GM18526 (cell line): ENCODE measurements around the gene ZDHHC19.

Experiments
- POLR2A ChIP-seq: IDR thresholded peaks from 3 replicates; pipeline ENCODE4 v1.6.1; 2011; ENCODE audit not compliant: insufficient read length; ENCODE audit errors: extremely low read depth

ZDHHC19 gene

GRCh38 chr3:196216089-196216564, 4.9 kb upstream of the ZDHHC19 start, which contains the start of gene SLC51A:
TSS of gene SLC51A (plus strand) at chr3:196216534. CDS start at chr3:196216713, 179 bp downstream.
- no peak for TF ChIP-seq POLR2A

GRCh38 chr3:196215493-196216020, 4.4 kb upstream of the ZDHHC19 start:
- no peak for TF ChIP-seq POLR2A

GRCh38 chr3:196214783-196215441, 3.7 kb upstream of the ZDHHC19 start:
- no peak for TF ChIP-seq POLR2A

GRCh38 chr3:196208942-196209695, 2.1 kb downstream of the ZDHHC19 start:
- no peak for TF ChIP-seq POLR2A

- no peak for TF ChIP-seq POLR2A
Observed at GRCh38 chr3:196207833-196208607, 3.2 kb downstream of the ZDHHC19 start.

- TF ChIP-seq POLR2A: no peak
Observed at GRCh38 chr3:196207159-196207832, 3.9 kb downstream of the ZDHHC19 start.

- no peak for TF ChIP-seq POLR2A
Observed at GRCh38 chr3:196203846-196204245, 7.4 kb downstream of the ZDHHC19 start.

- TF ChIP-seq POLR2A: no peak
Observed at GRCh38 chr3:196202516-196202970, 8.7 kb downstream of the ZDHHC19 start.

GRCh38 chr3:196198771-196199753, 12.1 kb downstream of the ZDHHC19 start:
- TF ChIP-seq POLR2A: no peak

- no peak for TF ChIP-seq POLR2A
Observed at GRCh38 chr3:196198081-196198675, 13.0 kb downstream of the ZDHHC19 start.

- TF ChIP-seq POLR2A: no peak
Observed at GRCh38 chr3:196197524-196197923, 13.7 kb downstream of the ZDHHC19 start.

GRCh38 chr3:196195664-196196265, 15.4 kb downstream of the ZDHHC19 start:
- TF ChIP-seq POLR2A: no peak

- TF ChIP-seq POLR2A: no peak
Observed at GRCh38 chr3:196194542-196194915, 16.7 kb downstream of the ZDHHC19 start.
